ENCODE data around the gene CDHR2. TPM values are rescaled to one million over a fixed set of nuclear protein-coding genes. Genes with fewer than 3 reads are reported as not detected.

Gene CDHR2
- total RNA-seq, 1 donor from 2014 or later: 1.6 TPM

- peaks cover 32% of the 10 kb centered on the region for H3K4me1 Mint-ChIP-seq (ENCODE audit: low read depth)
- H3K27me3 Mint-ChIP-seq: peaks cover 5% of the 10 kb centered on the region
- no peaks in the 10 kb centered on the region for H3K9me3 Mint-ChIP-seq (ENCODE audit: low read depth)
- peaks cover 3% of the 10 kb centered on the region for H3K36me3 Mint-ChIP-seq (ENCODE audit: insufficient read depth)
- no peak for DNase-seq (ENCODE audit: low spot score, unreplicated experiment)
- H3K27ac Mint-ChIP-seq: peak overlapping the region; percentile 99
- peak overlapping the region; percentile 97 for H3K4me3 Mint-ChIP-seq (ENCODE audit: low read depth)
- TF ChIP-seq, protein P1, sequence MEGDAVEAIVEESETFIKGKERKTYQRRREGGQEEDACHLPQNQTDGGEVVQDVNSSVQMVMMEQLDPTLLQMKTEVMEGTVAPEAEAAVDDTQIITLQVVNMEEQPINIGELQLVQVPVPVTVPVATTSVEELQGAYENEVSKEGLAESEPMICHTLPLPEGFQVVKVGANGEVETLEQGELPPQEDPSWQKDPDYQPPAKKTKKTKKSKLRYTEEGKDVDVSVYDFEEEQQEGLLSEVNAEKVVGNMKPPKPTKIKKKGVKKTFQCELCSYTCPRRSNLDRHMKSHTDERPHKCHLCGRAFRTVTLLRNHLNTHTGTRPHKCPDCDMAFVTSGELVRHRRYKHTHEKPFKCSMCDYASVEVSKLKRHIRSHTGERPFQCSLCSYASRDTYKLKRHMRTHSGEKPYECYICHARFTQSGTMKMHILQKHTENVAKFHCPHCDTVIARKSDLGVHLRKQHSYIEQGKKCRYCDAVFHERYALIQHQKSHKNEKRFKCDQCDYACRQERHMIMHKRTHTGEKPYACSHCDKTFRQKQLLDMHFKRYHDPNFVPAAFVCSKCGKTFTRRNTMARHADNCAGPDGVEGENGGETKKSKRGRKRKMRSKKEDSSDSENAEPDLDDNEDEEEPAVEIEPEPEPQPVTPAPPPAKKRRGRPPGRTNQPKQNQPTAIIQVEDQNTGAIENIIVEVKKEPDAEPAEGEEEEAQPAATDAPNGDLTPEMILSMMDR (IDR thresholded peaks at IDR 0.05; ENCODE audit: unreplicated experiment): peak; percentile 23
These were observed 10.7 kb upstream of the CDHR2 start for GRCh38 chr5:176538230-176538988.

DNA sequence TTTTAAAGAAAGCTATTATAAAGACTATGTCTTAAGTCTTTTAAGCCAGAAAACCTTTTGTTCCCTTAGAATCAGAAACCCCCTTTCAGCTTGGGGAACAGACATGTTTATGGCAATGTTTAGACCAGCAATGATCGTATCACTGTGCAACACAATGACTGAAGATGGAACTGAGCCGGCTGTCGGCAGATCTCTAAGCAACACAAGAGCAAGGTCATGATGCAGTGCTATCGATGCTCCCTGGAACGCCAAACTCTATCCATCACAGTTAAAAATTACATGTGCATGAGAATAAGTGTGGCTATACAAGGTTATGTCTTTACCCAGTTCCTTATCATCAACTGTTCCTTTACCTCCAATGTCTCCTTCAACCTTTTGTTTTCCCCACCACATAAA lies 10.2 kb upstream of the CDHR2 start:
- DNase-seq (ENCODE audit: low spot score, unreplicated experiment): no peak
- no peaks in the 10 kb centered on the region for H3K9me3 Mint-ChIP-seq (ENCODE audit: low read depth)
- peaks cover 30% of the 10 kb centered on the region for H3K4me1 Mint-ChIP-seq (ENCODE audit: low read depth)
- H3K27ac Mint-ChIP-seq: no peak overlapping the region
- H3K27me3 Mint-ChIP-seq: peaks cover 5% of the 10 kb centered on the region
- H3K36me3 Mint-ChIP-seq (ENCODE audit: insufficient read depth): peaks cover 3% of the 10 kb centered on the region
- no peak overlapping the region for H3K4me3 Mint-ChIP-seq (ENCODE audit: low read depth)
- TF ChIP-seq, protein P1 (IDR thresholded peaks at IDR 0.05; ENCODE audit: unreplicated experiment): no peak

GRCh38 chr5:176540476-176540899 lies 8.7 kb upstream of the CDHR2 start:
- H3K9me3 Mint-ChIP-seq (ENCODE audit: low read depth): no peaks in the 10 kb centered on the region
- peaks cover 20% of the 10 kb centered on the region for H3K4me1 Mint-ChIP-seq (ENCODE audit: low read depth)
- TF ChIP-seq, protein P1 (IDR thresholded peaks at IDR 0.05; ENCODE audit: unreplicated experiment): no peak

DNA sequence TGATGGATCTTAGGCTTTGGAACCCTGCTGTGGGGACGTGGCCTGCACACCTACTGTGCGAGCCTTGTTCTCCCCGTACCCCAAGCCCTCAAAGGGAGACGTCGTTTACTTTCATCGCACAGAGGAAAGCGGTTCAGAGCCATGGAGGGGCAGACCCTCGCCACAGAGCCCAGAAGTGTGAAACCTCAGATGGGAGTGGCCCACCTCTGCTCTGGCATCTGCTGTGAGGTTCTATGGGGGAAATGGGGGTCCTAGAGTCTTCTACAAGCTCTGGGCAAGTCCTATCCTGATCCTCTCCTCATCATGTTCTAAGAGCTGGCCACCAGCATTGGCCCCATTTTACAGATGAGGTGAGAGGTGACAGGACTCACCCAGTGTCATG lies 8.2 kb upstream of the CDHR2 start:
- Mint-ChIP-seq H3K4me3 (ENCODE audit: low read depth) (peak overlapping the region; percentile 73), H3K27me3 (peaks cover 5% of the 10 kb centered on the region), H3K9me3 (ENCODE audit: low read depth) (no peaks in the 10 kb centered on the region), H3K27ac (peak overlapping the region; percentile 29), H3K4me1 (ENCODE audit: low read depth) (peaks cover 17% of the 10 kb centered on the region), H3K36me3 (ENCODE audit: insufficient read depth) (no peaks in the 10 kb centered on the region)
- DNase-seq (ENCODE audit: low spot score, unreplicated experiment): no peak
- TF ChIP-seq, protein P1 (IDR thresholded peaks at IDR 0.05; ENCODE audit: unreplicated experiment): no peak

More at GRCh38 chr5:176540476-176540899, 8.7 kb upstream of the CDHR2 start:
- peaks cover 5% of the 10 kb centered on the region for H3K27me3 Mint-ChIP-seq
- DNase-seq (ENCODE audit: low spot score, unreplicated experiment): no peak
- no peaks in the 10 kb centered on the region for H3K36me3 Mint-ChIP-seq (ENCODE audit: insufficient read depth)
- H3K4me3 Mint-ChIP-seq (ENCODE audit: low read depth): no peak overlapping the region
- peak overlapping the region; percentile 29 for H3K27ac Mint-ChIP-seq

- no peaks in the 10 kb centered on the region for H3K36me3 Mint-ChIP-seq (ENCODE audit: insufficient read depth)
- H3K9me3 Mint-ChIP-seq (ENCODE audit: low read depth): no peaks in the 10 kb centered on the region
- peaks cover 17% of the 10 kb centered on the region for H3K4me1 Mint-ChIP-seq (ENCODE audit: low read depth)
- DNase-seq (ENCODE audit: low spot score, unreplicated experiment): no peak
- TF ChIP-seq, protein P1 (IDR thresholded peaks at IDR 0.05; ENCODE audit: unreplicated experiment): no peak
- H3K27ac Mint-ChIP-seq: peak overlapping the region; percentile 85
- peaks cover 5% of the 10 kb centered on the region for H3K27me3 Mint-ChIP-seq
- H3K4me3 Mint-ChIP-seq (ENCODE audit: low read depth): peak overlapping the region; percentile 73
These were observed 7.6 kb upstream of the CDHR2 start for GRCh38 chr5:176541338-176542134.
